OCI-LY3 (cell line): ENCODE data around the gene ARHGEF17.

Experiments used
- CTCF ChIP-seq: fragments of 200-600, 300-600 bp; sonication (generic); IDR thresholded peaks from 2 replicates; pipeline ENCODE4 v1.5.1; 2014; ENCODE audit warnings: antibody characterized with exemption, low read length, low read depth
- EZH2phosphoT487 ChIP-seq: fragments of 200-600 bp; shearing (Covaris generic); IDR thresholded peaks from 2 replicates; pipeline ENCODE4 v1.6.1; 2018; ENCODE audit warnings: antibody characterized with exemption, mixed run types, low read depth

- no peak for TF ChIP-seq CTCF
- TF ChIP-seq EZH2phosphoT487, result no peak
Measured at GRCh38 chr11:73265853-73266645, 42.0 kb upstream of the ARHGEF17 start.
